ENCODE data around the gene SEZ6L.
A peak's percentile ranks its signal among the peaks of the same experiment; 100 is the strongest.

DNA sequence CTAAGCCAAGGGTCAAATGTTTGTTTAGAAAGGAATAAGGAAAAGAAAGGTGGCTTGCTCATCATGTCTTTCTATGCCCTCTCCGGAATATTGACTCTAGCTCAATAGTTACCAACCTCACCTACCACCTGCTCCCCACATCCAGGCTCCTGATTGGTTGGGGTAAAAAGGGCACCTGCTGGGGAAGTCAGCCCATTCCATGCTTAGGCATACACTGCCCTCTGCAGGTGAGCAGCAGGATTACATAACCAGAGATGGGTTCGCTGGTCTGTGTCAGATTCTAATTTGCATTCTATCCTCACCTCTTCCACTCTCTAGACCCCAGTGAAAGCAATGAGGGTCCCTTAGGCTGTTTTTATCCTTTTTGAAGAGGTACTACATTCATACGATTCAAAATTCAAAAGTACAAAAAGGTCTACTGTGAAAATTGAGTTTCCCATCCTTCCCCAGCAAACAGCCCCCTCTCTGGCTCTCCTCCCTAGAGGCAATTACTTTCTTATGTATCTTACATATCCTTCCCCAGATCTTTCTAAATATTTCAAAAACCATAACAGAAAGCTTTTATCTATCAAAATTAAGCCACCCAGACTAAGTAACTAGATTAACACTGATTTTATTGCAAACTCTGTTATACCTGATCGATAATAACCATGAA, 161.8 kb downstream of the SEZ6L start:
- TF ChIP-seq, protein P1, sequence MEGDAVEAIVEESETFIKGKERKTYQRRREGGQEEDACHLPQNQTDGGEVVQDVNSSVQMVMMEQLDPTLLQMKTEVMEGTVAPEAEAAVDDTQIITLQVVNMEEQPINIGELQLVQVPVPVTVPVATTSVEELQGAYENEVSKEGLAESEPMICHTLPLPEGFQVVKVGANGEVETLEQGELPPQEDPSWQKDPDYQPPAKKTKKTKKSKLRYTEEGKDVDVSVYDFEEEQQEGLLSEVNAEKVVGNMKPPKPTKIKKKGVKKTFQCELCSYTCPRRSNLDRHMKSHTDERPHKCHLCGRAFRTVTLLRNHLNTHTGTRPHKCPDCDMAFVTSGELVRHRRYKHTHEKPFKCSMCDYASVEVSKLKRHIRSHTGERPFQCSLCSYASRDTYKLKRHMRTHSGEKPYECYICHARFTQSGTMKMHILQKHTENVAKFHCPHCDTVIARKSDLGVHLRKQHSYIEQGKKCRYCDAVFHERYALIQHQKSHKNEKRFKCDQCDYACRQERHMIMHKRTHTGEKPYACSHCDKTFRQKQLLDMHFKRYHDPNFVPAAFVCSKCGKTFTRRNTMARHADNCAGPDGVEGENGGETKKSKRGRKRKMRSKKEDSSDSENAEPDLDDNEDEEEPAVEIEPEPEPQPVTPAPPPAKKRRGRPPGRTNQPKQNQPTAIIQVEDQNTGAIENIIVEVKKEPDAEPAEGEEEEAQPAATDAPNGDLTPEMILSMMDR (conservative IDR thresholded peaks at IDR 0.05; ENCODE audit: low read length), result peak; percentile 98
- no peak for TF ChIP-seq EZH2phosphoT487 (IDR thresholded peaks at IDR 0.05; ENCODE audit: borderline replicate concordance)

Measured in Loucy (cell line).